IPS-18c (cell line): ENCODE measurements around the gene PFN3.
A peak's percentile ranks its signal among the peaks of the same experiment; 100 is the strongest.

Source experiments
- H3K4me3 ChIP-seq: 2 replicates; pipeline ENCODE4 v1.7.0; 2013; ENCODE audit warnings: low read depth, mild to moderate bottlenecking, low read length, moderate library complexity; ENCODE audit not compliant: insufficient read depth
- H3K9me3 ChIP-seq: one replicate; pipeline ENCODE4 v1.6.1; 2013; ENCODE audit warnings: mild to moderate bottlenecking, low read length, moderate library complexity; ENCODE audit not compliant: control insufficient read depth, insufficient read depth

The PFN3 gene, protein sequence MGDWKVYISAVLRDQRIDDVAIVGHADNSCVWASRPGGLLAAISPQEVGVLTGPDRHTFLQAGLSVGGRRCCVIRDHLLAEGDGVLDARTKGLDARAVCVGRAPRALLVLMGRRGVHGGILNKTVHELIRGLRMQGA

DNA sequence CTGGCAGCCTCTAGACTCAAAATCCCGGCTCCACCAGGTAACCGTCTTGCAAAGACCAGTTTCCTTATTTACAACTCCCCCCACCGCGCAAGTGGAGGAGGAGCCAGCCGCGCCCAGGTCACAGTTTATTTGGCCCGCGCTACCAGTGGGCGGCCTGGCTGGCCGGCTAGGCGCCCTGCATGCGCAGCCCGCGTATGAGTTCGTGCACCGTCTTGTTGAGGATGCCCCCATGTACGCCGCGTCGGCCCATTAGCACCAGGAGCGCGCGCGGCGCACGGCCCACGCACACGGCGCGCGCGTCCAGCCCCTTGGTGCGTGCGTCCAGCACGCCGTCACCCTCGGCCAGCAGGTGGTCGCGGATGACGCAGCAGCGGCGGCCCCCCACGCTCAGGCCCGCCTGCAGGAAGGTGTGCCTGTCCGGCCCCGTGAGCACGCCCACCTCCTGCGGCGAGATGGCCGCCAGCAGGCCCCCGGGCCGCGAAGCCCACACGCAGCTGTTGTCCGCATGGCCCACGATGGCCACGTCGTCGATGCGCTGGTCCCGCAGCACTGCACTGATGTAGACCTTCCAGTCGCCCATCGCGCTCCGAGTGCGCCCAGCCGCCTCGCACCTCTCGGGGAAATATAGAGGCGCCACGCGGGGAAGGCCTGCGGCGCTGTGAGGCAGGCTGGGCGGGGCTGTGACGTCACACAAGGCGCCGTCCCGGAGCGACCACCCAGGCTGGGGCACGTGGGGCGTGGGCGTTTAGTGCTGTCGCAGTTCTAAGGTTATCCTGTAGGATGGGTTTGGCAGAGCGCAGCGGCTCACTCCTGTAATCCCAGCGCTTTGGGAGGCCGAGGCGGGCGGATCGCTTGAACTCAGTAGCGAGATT is at the start of gene PFN3:
PFN3 (minus strand) TSS at position 665 of the 872 bp plus-strand sequence; CDS start at position 580, 85 bp downstream.
- H3K4me3 ChIP-seq: no peak within 1 kb of the TSS
- peaks cover 2% of the 10 kb centered on the region for H3K9me3 ChIP-seq

DNA sequence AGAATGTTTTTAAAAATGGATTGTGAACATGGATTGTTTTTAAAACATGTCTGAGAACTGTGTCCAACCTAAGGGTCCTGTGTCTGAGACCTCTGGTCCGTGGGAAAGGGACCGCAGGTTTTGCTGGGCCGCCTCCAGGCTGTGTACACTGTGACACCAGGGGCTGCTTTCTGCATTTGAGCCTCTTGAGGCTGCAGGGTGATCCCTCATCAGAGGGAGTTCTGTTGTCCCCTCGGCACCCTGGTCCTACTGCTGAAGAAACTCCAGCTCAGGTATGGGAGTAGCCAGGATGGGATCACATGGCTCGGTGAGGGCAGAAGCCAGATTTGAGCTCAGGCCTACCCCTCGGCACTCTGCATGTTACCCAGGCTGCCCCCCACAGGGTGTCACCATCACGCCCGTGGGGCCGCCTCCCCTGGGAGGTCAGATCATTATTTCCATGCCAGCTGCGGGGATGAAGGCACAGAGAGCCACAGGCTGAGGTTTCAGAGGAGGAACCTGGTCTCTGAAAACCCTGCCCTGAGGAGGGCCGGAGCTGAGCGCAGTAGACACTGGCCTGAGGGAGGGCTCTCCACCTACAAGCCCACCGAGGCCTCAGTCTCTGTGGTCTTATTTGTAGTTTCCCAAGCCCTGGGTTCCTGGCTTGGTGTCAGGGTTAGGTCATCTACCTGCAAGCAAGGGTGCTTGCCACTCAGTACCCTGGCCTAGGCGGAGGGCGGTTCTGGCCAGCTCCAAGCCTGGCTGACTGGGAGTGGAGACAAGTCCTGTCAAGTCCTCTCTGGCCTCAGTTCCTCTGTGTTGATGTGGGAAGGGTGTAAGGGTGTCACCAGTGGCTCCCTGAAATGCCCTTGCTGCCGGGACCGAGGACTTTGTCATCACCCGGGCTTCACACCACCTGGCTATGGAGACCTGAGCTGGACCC is 48.9 kb upstream of the PFN3 start:
- H3K4me3 ChIP-seq: no peak overlapping the region
- peaks cover 4% of the 10 kb centered on the region for H3K9me3 ChIP-seq

DNA sequence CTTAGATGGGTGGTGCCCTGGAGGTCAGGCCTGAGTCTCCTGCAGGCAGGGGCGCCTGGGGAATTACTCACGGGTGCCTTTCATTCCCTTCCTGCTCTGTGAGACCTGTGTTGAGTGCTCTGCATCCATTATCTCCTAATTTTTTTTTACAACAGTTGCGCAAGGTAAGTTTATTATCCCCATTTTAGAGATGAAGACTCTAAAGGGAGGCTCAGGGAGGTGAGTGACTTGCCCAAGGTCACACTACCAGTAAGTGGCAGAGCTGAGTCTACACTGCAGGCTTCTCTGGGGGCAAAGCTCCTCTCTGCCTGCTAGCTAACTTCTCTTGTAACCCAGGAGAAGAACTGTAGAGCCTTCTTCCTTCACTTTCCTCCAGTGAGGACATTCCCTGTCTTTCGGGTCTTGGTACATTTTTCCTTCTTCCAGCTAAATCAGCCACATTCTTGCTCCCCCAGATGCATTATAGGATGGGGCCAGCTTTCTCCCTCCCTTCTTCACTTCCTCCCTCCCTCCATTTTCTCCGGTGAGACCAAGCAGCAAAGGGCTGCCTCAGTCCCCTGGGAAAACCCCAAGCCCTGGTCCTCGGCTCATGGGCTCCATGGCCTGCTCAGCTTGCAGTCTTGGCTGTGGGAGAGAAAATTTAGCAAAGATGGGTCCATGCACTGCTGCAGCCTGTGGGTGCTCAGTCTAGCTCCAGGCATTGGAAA is 47.9 kb upstream of the PFN3 start:
- H3K4me3 ChIP-seq: peak overlapping the region; percentile 47
- peaks cover 4% of the 10 kb centered on the region for H3K9me3 ChIP-seq

DNA sequence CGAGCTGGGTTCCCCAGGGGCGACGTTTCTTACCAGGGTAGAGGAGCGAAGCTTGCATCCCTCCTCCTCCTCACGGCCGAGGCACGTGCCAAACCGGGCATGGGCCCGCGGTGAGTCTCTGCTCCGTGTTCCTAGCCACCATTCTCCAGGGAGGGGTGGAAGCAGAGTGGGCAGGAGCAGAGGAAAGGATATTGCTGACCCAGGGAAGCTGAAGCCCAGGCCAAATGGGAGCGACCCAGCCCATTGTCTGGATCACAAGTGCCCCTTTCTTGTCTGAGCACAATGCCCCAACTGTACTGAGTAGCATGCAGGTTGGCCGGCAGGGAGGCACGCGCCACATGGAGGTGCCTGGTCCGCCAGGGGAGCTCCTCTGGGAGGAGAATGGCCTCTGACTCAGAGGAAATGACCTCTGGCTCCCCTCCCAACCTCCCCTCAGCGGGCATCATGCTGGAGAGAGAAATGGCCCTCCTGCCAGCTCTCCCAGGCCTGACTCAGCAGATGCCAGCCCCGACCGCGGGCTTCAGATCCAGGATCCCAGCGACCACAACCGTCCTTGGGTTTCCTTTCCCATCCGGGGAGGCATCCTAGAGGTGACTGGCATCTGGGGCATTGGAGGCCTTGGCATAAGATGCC is 47.3 kb upstream of the PFN3 start:
- H3K4me3 ChIP-seq: peak overlapping the region; percentile 47
- peaks cover 4% of the 10 kb centered on the region for H3K9me3 ChIP-seq

GRCh38 chr5:177447066-177447610 is 46.7 kb upstream of the PFN3 start:
- H3K4me3 ChIP-seq: peak overlapping the region; percentile 72

GRCh38 chr5:177446200-177447065 is 46.0 kb upstream of the PFN3 start, which contains the start of gene PRR7:
PRR7 (plus strand) TSS chr5:177446814; CDS start chr5:177455068, 8,254 bp downstream.
- peak within 1 kb of the TSS; percentile 72 for H3K4me3 ChIP-seq
- peaks cover 4% of the 10 kb centered on the region for H3K9me3 ChIP-seq

More at GRCh38 chr5:177447066-177447610, 46.7 kb upstream of the PFN3 start:
- H3K9me3 ChIP-seq: peaks cover 4% of the 10 kb centered on the region

GRCh38 chr5:177445917-177446199 is 45.4 kb upstream of the PFN3 start:
- H3K9me3 ChIP-seq: peaks cover 4% of the 10 kb centered on the region
- peak overlapping the region; percentile 72 for H3K4me3 ChIP-seq

GRCh38 chr5:177445052-177445916 is 44.8 kb upstream of the PFN3 start:
- H3K9me3 ChIP-seq: no peaks in the 10 kb centered on the region
- H3K4me3 ChIP-seq: no peak overlapping the region; the same call in 1 of the 2 replicates

DNA sequence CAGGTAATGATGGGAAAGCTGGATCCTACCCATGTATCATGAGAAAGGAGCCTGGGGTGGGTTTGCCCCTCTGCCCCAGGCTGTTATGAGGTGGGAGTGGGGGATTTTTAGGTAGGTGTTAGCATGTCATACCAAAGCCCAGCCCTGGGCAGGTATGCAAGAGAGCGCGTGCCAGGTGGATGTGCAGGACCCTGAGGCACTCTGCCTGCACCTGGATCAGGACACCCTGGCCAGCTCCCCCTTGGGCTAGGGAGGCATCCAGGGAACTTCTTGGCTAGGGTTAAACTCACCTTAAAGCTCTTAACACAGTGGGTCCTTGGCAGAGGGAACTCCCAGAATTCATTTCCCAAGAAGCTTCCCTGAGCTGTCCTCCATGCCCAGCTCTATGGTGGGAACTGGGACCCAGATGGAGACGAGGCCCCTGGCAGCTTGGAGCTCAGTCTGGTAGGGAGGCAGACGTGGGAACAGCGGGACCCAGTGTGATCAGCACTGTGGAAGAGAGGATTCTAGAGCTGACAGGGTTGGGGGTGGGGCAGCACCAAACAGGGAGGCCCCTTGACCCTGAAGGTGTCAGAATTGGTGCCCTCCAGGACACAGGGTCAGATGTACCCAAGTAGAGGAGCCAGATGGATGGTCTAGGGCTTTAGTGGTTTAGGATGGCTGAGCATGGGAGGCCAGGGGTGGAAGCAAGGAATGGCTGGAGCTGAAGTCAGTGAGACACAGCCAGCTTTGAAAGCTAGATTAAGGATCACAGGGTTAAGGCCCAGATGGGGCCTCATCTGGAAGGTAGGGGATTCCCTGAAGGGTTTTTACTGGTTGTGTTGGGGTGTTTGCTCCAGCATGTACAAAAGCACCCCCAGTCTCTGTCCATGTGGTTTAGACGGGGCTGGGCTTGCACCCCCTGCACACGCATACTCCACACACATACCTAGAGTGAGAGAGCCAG is 43.9 kb upstream of the PFN3 start:
- no peak overlapping the region for H3K4me3 ChIP-seq

GRCh38 chr5:177443144-177443983 is 42.9 kb upstream of the PFN3 start:
- no peak overlapping the region for H3K4me3 ChIP-seq
- H3K9me3 ChIP-seq: no peaks in the 10 kb centered on the region

More for the DNA sequence above, 43.9 kb upstream of the PFN3 start:
- H3K9me3 ChIP-seq: no peaks in the 10 kb centered on the region

DNA sequence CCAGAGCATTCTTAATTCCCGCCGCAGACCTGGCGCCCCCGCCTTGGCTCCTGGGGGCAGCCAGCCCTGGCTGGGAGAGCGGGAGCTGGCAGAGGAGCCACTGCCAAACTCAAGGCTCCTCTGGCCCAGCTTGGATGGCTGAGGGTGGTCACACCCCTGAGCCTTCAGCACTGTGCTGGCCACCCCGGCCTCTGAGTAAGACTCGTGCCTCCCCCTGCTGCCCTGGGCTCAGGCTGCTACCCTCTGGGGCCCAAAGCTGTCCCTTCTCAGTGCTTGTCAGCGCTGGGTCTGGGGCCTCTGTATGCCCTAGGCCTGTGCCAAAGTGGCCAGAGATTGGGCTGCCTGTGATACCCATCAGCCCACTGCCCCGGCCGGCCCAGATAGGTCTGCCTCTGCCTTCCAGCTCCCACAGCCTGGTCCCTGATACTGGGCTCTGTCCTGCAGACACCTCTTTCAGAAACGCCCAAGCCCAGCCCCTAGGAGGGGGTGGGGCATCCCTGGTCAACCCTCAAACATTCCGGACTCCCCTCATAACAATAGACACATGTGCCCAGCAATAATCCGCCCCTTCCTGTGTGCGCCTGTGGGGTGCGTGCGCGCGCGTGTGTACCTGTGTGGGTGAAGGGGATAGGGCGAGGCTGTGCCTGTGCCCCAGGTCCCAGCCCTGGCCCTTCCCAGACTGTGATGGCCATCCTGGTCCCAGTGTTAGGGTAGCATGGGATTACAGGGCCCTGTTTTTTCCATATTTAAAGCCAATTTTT is 41.8 kb upstream of the PFN3 start:
- Histone ChIP-seq H3K4me3 (no peak overlapping the region), H3K9me3 (no peaks in the 10 kb centered on the region)

DNA sequence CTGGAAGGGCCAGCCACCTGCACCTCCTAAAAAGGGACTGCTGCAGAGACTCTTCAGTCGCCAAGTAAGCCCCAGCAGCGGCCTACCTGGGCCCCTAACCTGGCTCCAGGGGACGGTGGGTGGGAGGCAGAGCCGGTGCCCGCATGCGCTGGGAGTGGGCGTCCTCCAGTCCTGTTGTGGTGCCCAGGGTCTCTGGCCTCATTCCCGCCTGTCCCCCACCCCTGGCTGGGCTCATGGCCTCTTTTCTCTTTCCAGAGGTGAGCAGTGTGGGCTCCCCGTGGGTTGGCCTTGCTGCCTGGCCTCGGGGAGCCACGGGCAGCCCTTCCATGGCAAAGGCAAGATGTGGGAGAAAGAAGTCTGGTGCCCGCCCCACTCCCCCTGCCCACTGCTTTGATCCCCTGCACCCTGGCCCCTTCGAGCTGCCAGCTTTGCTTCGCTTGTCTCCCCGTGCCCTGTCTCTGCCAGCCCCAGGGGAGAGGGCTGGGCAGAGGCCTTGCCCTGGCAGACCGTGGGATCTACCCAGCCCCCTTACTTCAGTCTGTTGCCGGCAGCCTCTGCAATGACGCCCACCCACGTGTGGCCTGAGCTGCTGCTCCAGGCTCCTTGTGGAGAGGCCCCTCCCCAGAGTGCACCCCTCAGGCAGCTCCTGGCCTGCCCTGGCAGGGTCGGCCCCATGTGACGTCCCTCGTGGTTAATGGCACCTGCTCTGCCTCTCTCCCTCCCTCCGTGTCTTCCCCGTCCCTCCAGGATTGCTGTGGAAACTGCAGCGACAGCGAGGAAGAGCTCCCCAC is 40.7 kb upstream of the PFN3 start:
- H3K9me3 ChIP-seq: no peaks in the 10 kb centered on the region
- H3K4me3 ChIP-seq: no peak overlapping the region
